ENCODE measurements around the gene KRT39. TPM values are rescaled to one million over a fixed set of nuclear protein-coding genes. Genes with fewer than 3 reads are reported as not detected.

KRT39 gene
- total RNA-seq, 1 experiment from 2014 or later: not detected

DNA sequence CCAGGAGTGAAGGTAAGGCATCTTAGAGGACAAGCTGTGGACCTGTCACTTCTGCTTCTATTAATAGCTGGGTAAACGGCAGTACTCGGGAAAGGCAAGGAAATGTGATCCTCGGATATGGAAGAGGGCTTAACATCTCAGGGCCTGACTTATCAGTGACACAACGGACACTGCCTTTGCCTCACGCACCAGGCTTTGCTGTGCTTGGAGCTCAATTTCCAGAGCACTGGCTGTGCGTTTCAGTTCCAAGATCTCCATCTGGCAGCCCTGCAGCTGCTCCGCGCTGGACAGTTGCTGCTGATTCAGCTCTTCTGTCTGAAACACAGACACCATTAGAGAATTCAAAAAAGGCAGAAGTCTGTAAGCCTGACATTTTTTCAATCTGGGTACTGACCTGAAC, 13.8 kb upstream of the KRT39 start:
- DNase-seq (ENCODE audit: low spot score): no peak

DNA sequence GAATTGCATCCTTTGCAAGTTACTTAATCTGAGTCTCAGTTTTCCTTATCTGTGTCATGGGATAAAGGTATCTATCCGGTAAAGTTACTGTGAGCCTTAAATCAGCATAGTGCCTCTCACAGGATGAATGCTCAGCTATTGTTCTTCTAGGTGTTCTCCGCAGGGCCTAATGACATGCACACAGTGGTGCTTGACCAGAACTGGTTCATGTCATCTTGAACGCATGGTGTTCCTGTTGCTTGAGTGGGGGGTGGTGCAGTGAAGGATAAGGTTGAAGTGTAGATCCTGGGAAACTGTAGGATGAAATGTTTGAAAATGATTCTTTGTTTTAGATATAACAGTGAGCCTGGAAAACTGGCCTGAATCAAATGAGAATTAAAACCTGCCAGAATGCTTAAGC, 13.4 kb upstream of the KRT39 start:
- DNase-seq (ENCODE audit: low spot score): no peak

DNA sequence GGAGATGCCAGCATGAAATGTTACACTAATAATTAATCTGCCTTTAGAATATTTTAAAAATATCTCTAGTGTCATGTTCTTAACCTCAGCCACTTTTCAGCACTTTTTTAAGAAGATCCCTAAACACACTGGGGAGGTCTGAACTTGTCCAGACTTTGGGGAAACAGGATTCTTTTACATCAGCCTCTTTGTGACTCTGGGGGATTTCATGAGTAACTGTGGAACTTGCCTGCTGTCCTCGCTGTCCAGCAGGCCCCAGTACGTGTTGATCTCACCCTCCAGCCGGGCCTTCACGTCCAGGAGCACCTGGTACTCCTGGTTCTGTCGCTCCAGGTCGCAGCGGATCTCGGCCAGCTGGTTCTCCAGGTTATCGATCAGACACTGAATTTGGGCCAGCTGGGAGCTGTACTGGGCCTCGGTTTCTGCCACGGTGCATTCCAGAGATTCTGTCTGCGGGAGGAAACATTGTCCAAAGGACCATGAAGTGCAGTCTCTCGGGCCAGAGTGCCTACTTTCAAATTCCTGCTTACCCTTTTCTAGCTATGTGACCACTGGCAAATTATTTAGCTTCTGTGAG, 11.9 kb upstream of the KRT39 start:
- no peak for DNase-seq (ENCODE audit: low spot score)

DNA sequence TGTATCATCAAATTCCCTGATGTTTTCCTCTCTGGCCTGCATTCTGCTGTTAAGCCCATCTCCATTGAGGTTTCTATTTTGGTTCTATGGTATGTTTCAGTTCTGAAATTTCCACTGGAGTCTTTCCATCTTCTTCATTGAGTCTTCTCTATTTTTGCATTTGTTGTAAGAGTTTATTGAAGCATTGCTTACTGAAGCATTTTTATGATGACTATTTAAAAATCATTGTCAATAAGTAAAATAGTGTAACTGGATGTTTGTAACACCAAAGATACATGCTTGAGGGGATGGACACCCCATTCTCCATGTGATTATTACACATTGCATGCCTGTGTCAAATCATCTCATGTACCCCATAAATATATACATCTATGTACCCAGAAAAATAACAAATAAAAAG, 8.8 kb upstream of the KRT39 start:
- no peak for DNase-seq (ENCODE audit: low spot score)

DNA sequence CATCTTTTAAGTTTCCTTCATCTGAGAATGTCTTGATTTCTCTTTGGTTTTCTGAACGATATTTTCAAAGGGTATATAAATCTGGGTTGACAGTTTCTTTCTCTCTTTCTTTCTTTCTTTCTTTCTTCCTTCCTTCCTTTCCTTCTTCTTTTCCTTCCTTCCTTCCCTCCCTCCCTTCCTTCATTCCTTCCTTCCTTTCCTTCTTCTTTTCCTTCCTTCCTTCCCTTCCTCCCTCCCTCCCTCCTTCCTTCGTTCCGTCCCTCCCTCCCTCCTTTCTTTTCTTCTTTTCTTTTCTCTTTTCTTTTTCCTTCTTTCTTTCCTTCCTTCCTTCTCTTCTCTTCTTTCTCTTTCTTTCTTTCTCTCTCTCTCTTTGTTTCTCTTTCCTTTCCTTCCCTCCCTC, 7.6 kb upstream of the KRT39 start:
- DNase-seq (ENCODE audit: low spot score): no peak

DNA sequence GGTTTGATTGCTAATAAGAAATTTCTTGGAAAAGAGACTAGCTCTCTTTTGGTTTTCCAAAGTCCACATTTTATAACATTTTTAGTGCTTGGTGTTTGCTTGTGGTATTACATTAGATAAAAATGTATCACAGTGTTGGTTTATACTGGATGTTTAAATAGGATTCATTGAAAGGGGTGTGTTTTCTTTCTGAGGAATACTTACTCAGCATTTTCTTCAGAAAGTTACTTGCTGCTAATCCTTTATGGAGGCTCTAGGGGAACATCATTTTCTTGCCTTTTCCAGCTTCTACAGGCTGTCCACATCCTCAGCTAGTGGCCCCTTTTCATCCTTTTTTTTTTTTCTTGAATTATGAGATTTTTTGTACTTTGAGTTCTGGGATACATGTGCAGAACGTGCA, 834 bp upstream of the KRT39 start:
- DNase-seq (ENCODE audit: low spot score): no peak

DNA sequence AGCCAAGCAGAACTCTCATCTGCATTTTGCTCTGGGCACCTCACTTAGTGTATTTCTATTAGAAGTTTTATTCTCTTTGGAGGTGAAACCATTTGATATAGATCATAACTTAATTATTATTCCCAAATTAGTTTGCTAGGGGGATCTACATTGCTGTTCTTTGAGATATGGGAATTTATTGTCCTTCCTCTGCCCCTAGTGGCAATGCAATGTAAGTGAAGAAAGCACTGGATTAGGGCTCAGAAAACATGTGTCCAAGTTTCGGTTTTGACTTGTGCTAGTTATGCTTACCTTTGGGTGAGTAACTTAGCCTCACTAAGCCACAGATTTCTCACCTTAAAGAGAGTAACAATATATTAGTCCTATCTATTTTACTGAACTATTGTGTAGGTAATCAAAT, 2.9 kb downstream of the KRT39 start:
- peak; percentile 53 for DNase-seq (ENCODE audit: low spot score)

DNA sequence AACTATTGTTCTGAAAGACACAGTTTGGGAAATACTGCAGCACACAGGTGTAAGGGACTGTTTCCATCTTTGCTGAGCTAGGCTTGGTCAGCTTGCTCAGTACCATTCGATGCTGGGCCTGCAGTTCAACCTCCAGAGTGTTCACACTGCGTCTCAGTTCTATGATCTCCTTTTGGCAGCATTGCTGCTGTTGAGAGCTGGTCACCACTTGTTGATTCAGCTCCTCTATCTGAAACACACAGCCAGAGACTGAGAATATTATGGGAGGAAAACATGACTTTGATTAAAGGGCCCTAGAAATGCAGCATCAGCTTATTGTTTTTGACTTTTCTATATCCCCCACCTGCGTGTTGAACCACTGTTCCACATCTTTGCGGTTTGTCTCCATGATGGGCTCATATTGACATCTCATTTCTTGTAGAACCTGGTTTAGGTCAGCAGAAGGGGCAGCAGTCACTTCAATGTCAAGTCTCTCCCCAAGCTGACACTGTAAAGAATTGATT, 4.6 kb downstream of the KRT39 start:
- DNase-seq (ENCODE audit: low spot score): no peak

DNA sequence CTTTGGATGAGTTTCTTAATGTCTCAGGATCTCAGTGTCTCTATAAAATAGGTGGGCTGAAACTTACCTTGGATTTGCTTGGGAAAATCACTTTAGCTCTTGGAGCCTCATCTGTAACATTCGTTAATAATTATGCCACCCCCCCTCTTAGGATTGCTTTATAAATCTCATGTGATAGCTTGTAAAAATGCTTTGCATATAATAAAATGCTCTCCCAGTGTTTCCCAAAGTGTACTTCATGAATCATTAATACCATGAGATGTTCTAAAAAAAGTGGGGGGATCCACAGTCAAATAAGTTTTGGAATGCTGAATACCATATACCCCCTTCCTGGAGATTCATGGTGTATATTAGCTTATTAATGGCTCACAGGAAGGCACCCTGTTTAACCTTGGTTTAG, 5.2 kb downstream of the KRT39 start:
- DNase-seq (ENCODE audit: low spot score): no peak

DNA sequence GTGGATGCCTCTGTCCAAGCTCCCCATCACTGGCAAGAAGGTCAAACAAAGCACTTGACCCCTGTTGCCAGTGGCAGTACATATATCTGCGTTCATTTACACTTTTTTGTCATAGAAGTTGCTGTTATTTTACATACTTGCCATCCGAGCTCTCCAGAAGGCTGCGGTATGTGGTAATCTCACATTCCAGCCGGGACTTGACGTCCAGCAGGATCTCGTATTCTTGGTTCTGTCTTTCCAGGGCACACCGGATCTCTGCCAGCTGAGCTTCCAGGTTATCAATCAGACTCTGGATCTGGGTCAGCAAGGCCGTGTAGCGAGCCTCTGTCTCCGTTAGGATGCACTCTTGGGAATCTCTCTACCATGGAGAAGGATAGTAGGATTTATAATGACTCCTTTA, 6.6 kb downstream of the KRT39 start:
- DNase-seq (ENCODE audit: low spot score): no peak

DNA sequence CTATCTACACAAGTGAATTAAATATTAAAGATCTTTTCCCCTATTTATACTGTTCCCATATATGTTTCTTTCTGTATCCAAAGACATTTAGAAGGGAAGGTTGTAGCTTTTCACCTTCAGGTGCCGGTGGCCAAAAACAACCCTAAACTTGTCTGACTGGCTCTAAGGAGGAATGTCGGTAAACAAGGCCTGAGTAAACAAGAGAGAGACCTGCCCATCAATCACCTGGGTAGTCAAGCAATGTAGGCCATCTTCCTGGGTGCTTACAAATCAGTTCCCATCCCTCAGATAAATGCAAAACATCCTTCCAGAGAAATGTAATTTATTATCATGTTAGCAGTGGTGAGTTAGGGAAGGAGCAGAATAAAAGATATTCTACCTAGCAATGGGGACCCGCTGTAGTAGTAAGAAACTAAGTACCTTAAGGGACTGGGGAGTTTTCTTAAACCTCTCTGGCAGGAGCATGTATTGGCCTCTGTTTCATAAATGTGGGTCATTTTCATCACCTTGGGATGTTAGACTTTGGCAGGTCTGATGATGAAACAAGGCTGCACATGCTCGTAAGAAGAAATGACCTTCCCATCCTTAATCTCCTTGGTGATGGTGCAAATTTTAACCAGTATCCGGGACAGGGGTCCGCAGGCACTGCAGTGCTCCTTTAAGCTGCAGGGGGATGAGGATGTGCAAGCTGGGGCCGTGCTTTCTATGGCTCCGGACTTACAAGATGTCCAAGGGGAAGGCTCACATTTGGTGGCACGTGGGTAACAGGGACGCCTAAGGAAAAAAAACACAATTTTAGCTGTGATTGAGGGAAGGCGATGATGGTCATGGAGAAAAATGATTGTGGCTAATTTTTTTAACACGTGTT, 8.4 kb downstream of the KRT39 start:
- no peak for DNase-seq (ENCODE audit: low spot score)

DNA sequence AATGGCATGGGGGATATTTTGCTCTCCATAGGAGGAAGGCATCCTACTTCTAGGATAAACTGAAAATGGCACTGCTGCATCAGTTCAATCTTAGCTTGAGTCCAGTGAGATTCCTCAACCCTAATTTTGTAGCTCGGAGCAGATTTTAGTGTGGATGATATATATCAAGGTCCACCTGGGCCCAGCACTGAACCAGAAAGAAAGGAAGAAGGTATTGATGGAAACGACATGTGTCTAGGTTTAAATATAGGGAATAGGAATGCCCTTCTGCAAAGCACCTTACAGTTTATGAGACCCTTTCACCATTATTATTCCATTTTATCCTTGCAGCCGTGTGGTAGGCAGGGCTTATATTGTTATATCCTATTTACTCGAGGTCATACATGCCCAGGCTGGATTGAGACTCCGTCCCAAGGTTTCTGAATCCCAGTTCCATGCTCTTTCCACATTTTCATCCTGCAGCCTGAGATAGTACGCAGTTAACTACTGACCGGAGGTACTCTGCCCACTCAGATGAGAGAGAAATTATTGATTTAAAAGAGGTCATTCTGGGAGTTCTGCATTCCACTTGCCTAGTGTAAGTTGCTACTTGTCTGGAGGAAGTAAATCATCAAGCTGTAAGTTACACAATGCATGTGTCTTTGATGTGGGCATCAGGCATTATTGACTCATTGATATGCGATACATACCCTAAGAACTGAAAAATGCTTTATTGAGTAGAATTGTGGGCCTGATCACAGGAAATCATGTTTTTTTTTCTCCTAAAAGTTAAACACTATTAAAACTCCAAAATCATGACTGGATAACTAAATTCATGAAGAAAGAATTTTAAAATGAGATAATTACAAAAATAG, 10.1 kb downstream of the KRT39 start:
- DNase-seq (ENCODE audit: low spot score): peak; percentile 51

DNA sequence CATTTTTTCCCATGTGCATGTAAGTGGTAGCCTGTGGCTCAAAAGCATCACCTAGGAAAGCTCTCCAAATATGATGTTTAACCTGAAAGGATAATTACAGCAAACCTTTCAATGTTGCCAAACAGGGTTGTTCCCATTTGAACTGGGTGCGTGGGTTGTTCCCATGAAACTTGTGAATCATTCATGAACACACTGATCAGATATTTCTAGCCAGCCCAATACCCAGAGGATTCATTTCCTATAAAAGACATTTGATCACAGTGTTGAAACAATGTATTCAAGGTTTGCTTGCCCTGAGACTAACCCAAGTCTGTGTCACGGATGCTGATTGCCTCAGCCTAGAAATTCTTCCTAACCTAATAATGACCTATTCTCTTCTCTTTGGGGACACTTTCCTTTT, 12.9 kb downstream of the KRT39 start:
- no peak for DNase-seq (ENCODE audit: low spot score)

DNA sequence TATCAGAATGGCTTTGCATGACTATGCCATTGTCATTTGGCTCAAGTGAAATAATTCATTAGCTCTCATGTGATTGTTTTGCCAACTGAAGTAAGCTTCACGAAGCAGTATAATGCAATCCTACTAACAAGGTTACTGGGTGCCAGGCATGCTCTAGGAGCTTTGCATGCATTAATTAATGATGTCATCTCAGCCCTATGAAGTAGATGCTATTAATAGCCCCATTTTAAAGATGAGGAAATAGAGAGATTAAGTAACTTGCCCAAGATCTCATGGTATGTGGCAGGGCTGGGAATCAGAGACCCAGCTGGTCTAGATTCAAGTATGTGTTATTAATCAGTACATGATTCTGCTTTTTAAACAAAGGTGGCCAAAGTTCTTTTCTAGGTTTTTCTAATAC, 14.1 kb downstream of the KRT39 start:
- DNase-seq (ENCODE audit: low spot score): peak; percentile 15

DNA sequence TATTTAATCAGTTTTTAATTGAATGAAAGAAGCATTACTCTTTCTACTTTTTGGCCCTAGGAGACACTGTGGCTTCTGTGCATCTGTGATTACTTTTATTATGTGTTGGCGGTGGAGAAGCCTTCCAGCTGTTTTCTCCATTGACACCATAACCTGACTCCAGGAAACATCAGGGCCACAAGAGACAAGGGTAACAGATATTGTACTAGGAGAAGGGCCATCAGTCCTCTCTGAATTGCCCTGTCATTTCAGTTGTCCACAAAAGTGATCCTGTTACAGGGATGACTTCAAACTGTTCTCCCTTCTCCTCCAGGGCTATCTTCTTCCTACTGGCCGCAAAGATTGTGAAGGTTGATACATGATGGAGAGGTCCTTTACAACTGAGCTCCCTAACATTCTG, 14.6 kb downstream of the KRT39 start:
- no peak for DNase-seq (ENCODE audit: low spot score)

DNA sequence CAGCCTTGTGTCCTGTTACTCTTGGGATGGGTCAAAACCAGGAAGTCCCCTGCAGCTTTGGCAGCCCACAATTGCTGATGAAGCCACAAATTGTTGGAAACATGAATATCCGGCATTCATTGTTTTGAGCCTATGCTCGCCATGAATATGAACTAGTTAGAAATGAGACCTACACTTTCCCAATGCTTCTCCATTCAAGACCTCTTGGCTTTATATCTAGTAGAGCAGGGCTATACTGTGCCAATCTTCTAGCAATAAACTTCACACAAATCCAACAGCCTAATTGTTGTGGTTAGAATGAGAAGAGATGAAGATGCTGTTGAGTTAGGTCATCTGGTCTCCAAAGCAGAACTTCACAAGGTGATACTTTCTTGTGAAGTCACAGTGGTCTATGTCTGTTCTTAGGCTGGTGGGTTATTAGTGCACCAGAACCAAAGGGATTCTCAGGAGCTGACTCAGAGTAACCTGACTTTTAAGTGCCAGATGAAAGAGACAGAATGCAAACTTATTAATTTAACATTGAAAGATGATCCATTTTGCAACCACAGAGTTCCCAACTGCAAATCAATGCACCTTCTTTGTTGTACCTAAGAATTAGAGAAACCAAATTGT, 15.6 kb downstream of the KRT39 start:
- no peak for DNase-seq (ENCODE audit: low spot score)

DNA sequence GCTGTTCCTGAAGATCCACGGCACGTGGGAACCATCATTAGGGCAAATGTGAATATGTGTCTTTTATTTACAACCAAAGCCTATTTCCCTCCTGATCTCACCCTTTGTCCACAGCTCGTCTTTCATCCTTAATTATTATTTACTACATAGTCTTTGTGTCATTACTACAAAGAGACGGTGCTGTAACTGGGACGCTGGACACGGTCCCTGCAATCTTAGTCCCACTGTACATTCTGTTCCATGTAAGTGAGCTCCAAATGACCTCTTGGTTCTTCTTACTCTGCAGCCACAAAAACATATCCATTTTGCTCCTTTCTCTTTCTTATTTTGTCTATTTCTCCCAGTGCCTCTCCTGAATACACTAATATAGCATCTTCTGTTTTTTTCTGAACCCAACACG, 16.6 kb downstream of the KRT39 start:
- no peak for DNase-seq (ENCODE audit: low spot score)

DNA sequence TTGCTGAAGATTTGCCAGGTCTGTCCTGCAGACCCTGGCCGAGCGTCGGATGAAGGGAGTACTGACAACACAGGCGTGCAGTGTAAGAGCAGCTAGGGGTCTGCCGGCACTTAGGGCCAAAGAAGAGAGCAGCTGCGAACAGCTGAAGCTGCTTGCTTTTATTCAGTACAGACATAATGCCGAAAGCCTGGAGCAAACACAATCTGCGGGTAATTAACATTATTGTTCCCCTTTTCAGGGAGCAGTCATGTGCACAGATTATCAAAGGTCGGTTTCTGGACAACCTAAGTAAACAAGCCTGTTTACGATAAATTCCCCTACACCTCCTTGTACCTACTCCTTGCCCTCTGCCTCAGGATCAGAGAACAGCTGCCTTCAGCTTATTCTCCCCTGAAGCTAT, 17.3 kb downstream of the KRT39 start:
- no peak for DNase-seq (ENCODE audit: low spot score)

DNA sequence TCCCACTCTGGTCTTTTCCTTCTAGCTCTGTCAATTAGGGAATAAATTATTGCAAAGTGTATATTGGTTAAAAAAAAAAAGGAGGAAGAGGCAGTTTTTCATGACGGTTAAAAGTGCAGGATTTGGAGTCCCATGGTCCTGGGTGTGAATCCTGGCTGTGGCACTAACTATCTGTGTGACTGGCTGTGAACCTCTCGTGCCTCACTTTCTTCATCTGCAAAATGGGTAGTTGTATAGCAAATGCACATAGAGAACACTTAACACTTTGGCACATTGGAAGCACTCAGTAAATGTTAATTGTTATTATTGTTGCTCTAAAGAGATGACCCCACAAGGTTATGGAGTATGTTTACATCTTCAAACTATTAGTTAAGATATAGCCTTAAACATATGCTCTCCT, 18.8 kb downstream of the KRT39 start:
- DNase-seq (ENCODE audit: low spot score): no peak

DNA sequence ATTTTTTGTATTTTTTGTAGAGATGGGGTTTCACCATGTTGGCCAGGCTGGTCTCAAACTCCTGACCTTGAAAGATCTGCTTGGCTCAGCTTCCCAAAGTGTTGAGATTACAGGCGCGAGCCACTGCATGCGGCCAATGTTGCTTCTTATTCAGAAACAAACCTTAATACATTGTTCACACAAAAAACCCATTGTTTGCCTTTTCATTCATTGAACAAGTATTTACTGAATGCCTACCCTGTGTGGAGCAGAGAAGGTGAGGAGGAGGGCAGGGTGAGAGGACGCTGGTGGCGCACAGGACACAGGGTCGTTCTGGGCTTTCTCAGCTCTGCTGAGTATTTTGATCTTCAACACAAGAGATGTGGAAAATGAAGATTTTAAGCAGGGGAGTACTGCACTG, 21.3 kb downstream of the KRT39 start:
- no peak for DNase-seq (ENCODE audit: low spot score)

DNA sequence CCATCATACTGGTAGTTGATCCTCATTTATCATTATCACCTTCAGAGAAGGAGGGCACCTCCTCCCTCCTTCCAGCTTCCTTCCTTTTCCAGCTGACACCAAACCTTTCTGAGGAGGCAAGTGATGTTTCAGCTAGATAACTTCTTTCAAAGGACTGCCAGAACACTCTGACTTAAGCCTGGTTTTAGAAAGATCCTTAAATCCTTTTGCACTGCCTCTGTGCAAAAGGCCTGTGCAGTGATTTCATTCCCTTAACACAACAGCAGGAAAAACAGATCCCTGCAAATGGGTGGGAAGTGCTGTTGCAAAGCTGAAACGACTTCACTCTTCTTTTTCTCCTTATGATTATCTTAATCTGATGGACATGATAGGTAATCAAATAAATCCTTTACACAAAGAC, 22.2 kb downstream of the KRT39 start:
- no peak for DNase-seq (ENCODE audit: low spot score)

DNA sequence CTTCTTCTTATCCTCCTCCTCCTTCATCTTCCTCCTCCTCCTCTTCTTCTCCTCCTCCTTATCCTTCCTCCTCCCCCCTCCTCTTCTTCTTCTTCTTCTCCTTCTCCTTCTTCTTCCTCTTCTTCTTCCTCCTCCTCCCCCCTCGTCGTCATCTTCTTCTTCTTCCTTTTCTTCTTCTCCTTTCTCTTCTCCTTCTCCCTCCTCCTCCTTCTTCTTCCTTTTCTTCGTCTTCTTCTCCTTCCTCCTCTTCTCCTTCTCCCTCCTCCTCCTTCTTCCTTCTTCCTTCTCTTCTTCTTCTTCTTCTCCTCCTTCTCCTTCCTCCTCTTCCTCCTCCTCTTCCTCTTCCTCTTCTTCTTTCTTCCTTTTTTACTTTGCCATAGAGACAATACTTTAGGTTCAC, 24.2 kb downstream of the KRT39 start:
- no peak for DNase-seq (ENCODE audit: low spot score)
